ENCODE data around the gene TNN. TPM values are rescaled to one million over a fixed set of nuclear protein-coding genes. Genes with fewer than 3 reads are reported as not detected.

The TNN gene
- total and polyA plus RNA-seq, 2 experiments from 2014 or later = 0.18 to 0.31 TPM

DNA sequence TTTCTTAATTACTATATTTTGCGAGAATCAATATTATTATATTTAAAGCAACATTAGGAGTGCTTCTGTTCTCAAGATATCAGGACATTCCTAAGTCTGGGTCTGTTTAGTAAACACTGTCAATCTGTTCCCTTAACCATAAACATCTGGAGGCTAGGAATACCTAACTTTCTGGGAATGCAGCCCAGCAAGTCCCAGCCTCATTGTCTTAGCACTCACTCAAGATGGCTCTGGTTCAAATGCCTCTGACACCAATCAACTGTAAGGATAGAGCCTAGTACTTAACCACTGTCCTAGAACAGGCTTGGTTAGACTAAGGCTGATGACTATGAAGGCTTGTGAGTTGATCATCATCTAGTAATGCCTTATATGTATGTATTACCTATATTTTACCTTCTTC, 61.5 kb downstream of the TNN start:
- no peaks in the 10 kb centered on the region for H3K36me3 Mint-ChIP-seq (ENCODE audit: low read depth)
- Histone ChIP-seq H3K36me3 (ENCODE audit: insufficient read depth) (no peaks in the 10 kb centered on the region), H2AFZ (no peak overlapping the region), H3K4me1 (ENCODE audit: insufficient read depth) (peaks cover 20% of the 10 kb centered on the region), H4K20me1 (replicated peaks; ENCODE audit: insufficient read depth) (no peaks in the 10 kb centered on the region), H3K4me3 (no peak overlapping the region), H3K9me2 (ENCODE audit: insufficient read depth) (peaks cover 7% of the 10 kb centered on the region; the same call in 1 of the 2 replicates), H3K79me2 (replicated peaks; ENCODE audit: insufficient read depth) (no peaks in the 10 kb centered on the region), H3F3A (replicated peaks; ENCODE audit: low read depth) (no peaks in the 10 kb centered on the region), H3K4me2 (peak overlapping the region; percentile 35; the same call in 1 of the 2 replicates), H3K27ac (ENCODE audit: low read depth) (peak overlapping the region; percentile 96), H3K27me3 (ENCODE audit: insufficient read depth) (no peaks in the 10 kb centered on the region)
- peak overlapping the region; percentile 97 for H3K27ac Mint-ChIP-seq
- TF ChIP-seq EZH2phosphoT487 (IDR thresholded peaks at IDR 0.05; ENCODE audit: unreplicated experiment) = no peak
- TF ChIP-seq, protein P1, sequence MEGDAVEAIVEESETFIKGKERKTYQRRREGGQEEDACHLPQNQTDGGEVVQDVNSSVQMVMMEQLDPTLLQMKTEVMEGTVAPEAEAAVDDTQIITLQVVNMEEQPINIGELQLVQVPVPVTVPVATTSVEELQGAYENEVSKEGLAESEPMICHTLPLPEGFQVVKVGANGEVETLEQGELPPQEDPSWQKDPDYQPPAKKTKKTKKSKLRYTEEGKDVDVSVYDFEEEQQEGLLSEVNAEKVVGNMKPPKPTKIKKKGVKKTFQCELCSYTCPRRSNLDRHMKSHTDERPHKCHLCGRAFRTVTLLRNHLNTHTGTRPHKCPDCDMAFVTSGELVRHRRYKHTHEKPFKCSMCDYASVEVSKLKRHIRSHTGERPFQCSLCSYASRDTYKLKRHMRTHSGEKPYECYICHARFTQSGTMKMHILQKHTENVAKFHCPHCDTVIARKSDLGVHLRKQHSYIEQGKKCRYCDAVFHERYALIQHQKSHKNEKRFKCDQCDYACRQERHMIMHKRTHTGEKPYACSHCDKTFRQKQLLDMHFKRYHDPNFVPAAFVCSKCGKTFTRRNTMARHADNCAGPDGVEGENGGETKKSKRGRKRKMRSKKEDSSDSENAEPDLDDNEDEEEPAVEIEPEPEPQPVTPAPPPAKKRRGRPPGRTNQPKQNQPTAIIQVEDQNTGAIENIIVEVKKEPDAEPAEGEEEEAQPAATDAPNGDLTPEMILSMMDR (conservative IDR thresholded peaks at IDR 0.05; ENCODE audit: low read depth in 2 of 2) = no peak
- TF ChIP-seq NANOG (IDR thresholded peaks at IDR 0.05; ENCODE audit: borderline replicate concordance) = no peak
- no peak for TF ChIP-seq STAT1 (IDR thresholded peaks at IDR 0.05; ENCODE audit: unreplicated experiment)
- TF ChIP-seq, protein P2, sequence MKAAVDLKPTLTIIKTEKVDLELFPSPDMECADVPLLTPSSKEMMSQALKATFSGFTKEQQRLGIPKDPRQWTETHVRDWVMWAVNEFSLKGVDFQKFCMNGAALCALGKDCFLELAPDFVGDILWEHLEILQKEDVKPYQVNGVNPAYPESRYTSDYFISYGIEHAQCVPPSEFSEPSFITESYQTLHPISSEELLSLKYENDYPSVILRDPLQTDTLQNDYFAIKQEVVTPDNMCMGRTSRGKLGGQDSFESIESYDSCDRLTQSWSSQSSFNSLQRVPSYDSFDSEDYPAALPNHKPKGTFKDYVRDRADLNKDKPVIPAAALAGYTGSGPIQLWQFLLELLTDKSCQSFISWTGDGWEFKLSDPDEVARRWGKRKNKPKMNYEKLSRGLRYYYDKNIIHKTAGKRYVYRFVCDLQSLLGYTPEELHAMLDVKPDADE (IDR thresholded peaks at IDR 0.05) = no peak
- TF ChIP-seq EZH2 (IDR thresholded peaks at IDR 0.05; ENCODE audit: low read depth, unreplicated experiment) = no peak
- no peak for TF ChIP-seq CREB1 (CRISPR knock-in tag; IDR thresholded peaks at IDR 0.05; ENCODE audit: low read depth)
- TF ChIP-seq POLR2AphosphoS5 (IDR thresholded peaks at IDR 0.05; ENCODE audit: low read depth) = no peak
- no peak for TF ChIP-seq ZNF114 (CRISPR knock-in tag; IDR thresholded peaks at IDR 0.05)
- TF ChIP-seq JUNB (IDR thresholded peaks at IDR 0.05; ENCODE audit: unreplicated experiment) = no peak
- TF ChIP-seq ZNF331 (CRISPR knock-in tag; IDR thresholded peaks at IDR 0.05; ENCODE audit: low read depth) = no peak
- TF ChIP-seq, protein P3, sequence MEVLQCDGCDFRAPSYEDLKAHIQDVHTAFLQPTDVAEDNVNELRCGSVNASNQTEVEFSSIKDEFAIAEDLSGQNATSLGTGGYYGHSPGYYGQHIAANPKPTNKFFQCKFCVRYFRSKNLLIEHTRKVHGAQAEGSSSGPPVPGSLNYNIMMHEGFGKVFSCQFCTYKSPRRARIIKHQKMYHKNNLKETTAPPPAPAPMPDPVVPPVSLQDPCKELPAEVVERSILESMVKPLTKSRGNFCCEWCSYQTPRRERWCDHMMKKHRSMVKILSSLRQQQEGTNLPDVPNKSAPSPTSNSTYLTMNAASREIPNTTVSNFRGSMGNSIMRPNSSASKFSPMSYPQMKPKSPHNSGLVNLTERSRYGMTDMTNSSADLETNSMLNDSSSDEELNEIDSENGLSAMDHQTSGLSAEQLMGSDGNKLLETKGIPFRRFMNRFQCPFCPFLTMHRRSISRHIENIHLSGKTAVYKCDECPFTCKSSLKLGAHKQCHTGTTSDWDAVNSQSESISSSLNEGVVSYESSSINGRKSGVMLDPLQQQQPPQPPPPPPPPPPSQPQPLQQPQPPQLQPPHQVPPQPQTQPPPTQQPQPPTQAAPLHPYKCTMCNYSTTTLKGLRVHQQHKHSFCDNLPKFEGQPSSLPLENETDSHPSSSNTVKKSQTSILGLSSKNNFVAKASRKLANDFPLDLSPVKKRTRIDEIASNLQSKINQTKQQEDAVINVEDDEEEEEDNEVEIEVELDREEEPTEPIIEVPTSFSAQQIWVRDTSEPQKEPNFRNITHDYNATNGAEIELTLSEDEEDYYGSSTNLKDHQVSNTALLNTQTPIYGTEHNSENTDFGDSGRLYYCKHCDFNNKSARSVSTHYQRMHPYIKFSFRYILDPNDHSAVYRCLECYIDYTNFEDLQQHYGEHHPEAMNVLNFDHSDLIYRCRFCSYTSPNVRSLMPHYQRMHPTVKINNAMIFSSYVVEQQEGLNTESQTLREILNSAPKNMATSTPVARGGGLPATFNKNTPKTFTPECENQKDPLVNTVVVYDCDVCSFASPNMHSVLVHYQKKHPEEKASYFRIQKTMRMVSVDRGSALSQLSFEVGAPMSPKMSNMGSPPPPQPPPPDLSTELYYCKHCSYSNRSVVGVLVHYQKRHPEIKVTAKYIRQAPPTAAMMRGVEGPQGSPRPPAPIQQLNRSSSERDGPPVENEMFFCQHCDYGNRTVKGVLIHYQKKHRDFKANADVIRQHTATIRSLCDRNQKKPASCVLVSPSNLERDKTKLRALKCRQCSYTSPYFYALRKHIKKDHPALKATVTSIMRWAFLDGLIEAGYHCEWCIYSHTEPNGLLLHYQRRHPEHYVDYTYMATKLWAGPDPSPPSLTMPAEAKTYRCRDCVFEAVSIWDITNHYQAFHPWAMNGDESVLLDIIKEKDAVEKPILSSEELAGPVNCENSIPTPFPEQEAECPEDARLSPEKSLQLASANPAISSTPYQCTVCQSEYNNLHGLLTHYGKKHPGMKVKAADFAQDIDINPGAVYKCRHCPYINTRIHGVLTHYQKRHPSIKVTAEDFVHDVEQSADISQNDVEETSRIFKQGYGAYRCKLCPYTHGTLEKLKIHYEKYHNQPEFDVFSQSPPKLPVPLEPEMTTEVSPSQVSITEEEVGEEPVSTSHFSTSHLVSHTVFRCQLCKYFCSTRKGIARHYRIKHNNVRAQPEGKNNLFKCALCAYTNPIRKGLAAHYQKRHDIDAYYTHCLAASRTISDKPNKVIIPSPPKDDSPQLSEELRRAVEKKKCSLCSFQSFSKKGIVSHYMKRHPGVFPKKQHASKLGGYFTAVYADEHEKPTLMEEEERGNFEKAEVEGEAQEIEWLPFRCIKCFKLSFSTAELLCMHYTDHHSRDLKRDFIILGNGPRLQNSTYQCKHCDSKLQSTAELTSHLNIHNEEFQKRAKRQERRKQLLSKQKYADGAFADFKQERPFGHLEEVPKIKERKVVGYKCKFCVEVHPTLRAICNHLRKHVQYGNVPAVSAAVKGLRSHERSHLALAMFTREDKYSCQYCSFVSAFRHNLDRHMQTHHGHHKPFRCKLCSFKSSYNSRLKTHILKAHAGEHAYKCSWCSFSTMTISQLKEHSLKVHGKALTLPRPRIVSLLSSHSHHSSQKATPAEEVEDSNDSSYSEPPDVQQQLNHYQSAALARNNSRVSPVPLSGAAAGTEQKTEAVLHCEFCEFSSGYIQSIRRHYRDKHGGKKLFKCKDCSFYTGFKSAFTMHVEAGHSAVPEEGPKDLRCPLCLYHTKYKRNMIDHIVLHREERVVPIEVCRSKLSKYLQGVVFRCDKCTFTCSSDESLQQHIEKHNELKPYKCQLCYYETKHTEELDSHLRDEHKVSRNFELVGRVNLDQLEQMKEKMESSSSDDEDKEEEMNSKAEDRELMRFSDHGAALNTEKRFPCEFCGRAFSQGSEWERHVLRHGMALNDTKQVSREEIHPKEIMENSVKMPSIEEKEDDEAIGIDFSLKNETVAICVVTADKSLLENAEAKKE (CRISPR knock-in tag; IDR thresholded peaks at IDR 0.05) = no peak
- TF ChIP-seq, protein P4, sequence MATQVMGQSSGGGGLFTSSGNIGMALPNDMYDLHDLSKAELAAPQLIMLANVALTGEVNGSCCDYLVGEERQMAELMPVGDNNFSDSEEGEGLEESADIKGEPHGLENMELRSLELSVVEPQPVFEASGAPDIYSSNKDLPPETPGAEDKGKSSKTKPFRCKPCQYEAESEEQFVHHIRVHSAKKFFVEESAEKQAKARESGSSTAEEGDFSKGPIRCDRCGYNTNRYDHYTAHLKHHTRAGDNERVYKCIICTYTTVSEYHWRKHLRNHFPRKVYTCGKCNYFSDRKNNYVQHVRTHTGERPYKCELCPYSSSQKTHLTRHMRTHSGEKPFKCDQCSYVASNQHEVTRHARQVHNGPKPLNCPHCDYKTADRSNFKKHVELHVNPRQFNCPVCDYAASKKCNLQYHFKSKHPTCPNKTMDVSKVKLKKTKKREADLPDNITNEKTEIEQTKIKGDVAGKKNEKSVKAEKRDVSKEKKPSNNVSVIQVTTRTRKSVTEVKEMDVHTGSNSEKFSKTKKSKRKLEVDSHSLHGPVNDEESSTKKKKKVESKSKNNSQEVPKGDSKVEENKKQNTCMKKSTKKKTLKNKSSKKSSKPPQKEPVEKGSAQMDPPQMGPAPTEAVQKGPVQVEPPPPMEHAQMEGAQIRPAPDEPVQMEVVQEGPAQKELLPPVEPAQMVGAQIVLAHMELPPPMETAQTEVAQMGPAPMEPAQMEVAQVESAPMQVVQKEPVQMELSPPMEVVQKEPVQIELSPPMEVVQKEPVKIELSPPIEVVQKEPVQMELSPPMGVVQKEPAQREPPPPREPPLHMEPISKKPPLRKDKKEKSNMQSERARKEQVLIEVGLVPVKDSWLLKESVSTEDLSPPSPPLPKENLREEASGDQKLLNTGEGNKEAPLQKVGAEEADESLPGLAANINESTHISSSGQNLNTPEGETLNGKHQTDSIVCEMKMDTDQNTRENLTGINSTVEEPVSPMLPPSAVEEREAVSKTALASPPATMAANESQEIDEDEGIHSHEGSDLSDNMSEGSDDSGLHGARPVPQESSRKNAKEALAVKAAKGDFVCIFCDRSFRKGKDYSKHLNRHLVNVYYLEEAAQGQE (IDR thresholded peaks at IDR 0.05; ENCODE audit: unreplicated experiment) = no peak
- no peaks in the 10 kb centered on the region for H3K9me3 Mint-ChIP-seq
- H3K4me1 Mint-ChIP-seq = peaks cover 49% of the 10 kb centered on the region
- H3K4me3 Mint-ChIP-seq = no peak overlapping the region
- ATAC-seq (peak; percentile 22), DNase-seq (ENCODE audit: low spot score) (peak; percentile 35)
- peaks cover 2% of the 10 kb centered on the region for H3K27me3 Mint-ChIP-seq (ENCODE audit: insufficient read depth, low read depth, poor library complexity)

Measured in GM23338 (cell line).